Prostate gland (tissue), 2 donors: Measurements from ENCODE around the gene ZNF423.

ENCODE experiments used
- POLR2A ChIP-seq: fragments of 450-650 bp; IDR thresholded peaks from one replicate; pipeline ENCODE4 v1.6.1; 2016; ENCODE audit warnings: antibody characterized with exemption, mild to moderate bottlenecking
- POLR2AphosphoS5 ChIP-seq: sonication (generic); formaldehyde crosslinking; IDR thresholded peaks from one replicate; pipeline ENCODE4 v1.6.1; 2017; ENCODE audit warnings: antibody characterized with exemption
- TF ChIP-seq, protein P1 (sequence below), 4 experiments: fragments of 200-600 bp in 2 of 4; fragments of 450-650 bp in 2 of 4; sonication (generic) in 2 of 4; IDR thresholded peaks; 1 replicate in 3 of 4; 2 replicates in 1 of 4; pipeline ENCODE4 v1.5.1; 2016 to 2019; ENCODE audit warnings: antibody characterized with exemption in 4 of 4, mild to moderate bottlenecking in 2 of 4, moderate library complexity in 2 of 4

DNA sequence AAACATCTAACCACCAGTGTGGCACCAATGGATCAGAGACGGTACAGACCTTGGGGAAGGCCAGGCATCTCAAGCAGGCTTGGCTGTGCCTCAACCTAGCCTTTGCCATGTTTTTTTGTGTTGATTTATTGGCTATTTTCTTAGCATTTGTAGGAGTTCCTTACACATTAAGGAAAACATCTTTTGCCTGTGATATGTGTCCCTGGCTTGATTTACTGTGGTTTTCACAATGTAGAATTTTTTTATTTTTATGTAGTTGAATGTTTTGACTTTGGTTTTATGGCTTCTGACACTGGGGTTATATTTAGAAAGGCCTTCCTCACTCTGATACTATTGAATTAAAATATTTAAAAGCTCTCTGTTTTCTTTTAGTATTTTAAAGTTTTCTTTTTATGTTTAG lies 132.6 kb downstream of the ZNF423 start:
- TF ChIP-seq, protein P1, sequence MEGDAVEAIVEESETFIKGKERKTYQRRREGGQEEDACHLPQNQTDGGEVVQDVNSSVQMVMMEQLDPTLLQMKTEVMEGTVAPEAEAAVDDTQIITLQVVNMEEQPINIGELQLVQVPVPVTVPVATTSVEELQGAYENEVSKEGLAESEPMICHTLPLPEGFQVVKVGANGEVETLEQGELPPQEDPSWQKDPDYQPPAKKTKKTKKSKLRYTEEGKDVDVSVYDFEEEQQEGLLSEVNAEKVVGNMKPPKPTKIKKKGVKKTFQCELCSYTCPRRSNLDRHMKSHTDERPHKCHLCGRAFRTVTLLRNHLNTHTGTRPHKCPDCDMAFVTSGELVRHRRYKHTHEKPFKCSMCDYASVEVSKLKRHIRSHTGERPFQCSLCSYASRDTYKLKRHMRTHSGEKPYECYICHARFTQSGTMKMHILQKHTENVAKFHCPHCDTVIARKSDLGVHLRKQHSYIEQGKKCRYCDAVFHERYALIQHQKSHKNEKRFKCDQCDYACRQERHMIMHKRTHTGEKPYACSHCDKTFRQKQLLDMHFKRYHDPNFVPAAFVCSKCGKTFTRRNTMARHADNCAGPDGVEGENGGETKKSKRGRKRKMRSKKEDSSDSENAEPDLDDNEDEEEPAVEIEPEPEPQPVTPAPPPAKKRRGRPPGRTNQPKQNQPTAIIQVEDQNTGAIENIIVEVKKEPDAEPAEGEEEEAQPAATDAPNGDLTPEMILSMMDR (IDR thresholded peaks at IDR 0.05), result no peak
- TF ChIP-seq POLR2A (no peak), POLR2AphosphoS5 (no peak)
